DND-41 (cell line): ENCODE results near the gene IFI6.

Experiments
- EZH2 ChIP-seq: IDR thresholded peaks from 3 replicates; pipeline ENCODE4 v1.6.1; 2012; ENCODE audit warnings: borderline replicate concordance, low read depth, mild to moderate bottlenecking, moderate library complexity, low read length, inconsistent platforms; ENCODE audit not compliant: severe bottlenecking
- TF ChIP-seq, protein P1 (sequence below): IDR thresholded peaks from 2 replicates; pipeline ENCODE4 v1.5.1; 2012; ENCODE audit warnings: borderline replicate concordance, low read length, moderate library complexity, mild to moderate bottlenecking; ENCODE audit not compliant: poor library complexity, severe bottlenecking; ENCODE audit errors: extremely low read depth

DNA sequence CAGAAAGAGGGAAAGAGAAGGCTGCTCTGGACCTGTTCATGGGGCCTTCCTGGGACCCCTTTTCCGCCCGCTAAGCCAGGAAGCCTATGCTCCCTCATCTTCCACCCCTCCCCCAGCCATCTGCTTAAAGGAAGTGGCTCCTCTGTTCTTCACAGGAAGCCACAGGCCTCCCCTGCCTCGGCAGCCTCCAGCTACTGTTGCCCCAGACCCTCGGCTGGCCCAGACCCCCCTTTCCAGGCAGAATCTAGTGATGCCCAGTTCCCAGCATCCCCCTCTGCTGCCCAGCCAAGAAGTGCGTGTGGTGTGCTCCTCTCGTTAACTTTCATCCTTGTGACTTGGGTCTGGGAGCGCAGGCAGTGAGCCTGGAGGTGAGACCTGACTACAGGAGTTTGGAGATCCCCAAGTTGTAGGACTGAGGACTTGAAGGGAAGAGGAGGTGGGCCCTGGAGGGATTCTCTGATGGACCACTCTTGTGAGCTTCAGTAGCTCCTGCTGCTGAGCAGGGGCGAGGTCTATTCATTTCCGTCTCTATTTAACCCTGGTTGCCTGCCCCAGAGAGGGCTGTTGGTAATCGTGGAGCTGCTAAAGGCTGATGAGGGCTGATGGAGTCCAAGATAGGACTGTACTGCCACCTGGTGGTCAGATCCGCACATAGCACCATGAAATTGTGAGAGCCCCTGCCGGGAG is 9.1 kb downstream of the IFI6 start:
- TF ChIP-seq, protein P1, sequence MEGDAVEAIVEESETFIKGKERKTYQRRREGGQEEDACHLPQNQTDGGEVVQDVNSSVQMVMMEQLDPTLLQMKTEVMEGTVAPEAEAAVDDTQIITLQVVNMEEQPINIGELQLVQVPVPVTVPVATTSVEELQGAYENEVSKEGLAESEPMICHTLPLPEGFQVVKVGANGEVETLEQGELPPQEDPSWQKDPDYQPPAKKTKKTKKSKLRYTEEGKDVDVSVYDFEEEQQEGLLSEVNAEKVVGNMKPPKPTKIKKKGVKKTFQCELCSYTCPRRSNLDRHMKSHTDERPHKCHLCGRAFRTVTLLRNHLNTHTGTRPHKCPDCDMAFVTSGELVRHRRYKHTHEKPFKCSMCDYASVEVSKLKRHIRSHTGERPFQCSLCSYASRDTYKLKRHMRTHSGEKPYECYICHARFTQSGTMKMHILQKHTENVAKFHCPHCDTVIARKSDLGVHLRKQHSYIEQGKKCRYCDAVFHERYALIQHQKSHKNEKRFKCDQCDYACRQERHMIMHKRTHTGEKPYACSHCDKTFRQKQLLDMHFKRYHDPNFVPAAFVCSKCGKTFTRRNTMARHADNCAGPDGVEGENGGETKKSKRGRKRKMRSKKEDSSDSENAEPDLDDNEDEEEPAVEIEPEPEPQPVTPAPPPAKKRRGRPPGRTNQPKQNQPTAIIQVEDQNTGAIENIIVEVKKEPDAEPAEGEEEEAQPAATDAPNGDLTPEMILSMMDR: peak; percentile 91
- no peak for TF ChIP-seq EZH2
